Measurements from ENCODE around the gene HFM1. TPM values are rescaled to one million over a fixed set of nuclear protein-coding genes. Genes with fewer than 3 reads are reported as not detected.

Gene HFM1
- total RNA-seq, 1 experiment from 2014 or later: 0.39 TPM

DNA sequence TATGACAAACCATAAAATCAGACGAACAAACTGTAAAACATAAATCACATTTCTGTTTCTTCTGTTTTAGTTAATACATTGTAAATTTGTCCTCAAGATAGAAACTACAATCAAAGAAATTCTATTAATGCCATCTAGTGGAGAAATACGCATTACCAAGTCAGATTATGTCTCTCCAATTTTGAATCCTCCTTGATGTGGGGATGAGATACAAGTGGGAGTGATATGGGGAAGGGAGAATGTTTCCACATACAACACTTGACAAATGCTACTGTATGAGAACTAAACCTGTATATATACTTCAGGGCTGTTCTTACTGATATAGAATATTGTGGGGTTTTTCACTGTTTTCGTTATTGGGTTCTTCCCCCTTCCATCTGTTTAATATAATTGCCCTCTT, 2.6 kb downstream of the HFM1 start:
- in situ Hi-C loops (cut with HindIII; ENCODE audit: low pct_unique_long_range_greater_than_20kb, low sequenced_read_pairs) (no loop called here), intact Hi-C loops (cut with micrococcal nuclease; ENCODE audit: unreplicated experiment) (loop anchor here (1.0 to 5.0 kb wide), 2 partner anchors 120 to 235 kb away; no protein-coding TSS in a partner anchor)
- CTCF ChIA-PET: no interaction called here
- Histone ChIP-seq H3K4me3 (ENCODE audit: low read depth in 2 of 2, low read length in 2 of 2) (no peak overlapping the region), H3K27ac (ENCODE audit: low read length) (no peak overlapping the region), H3K4me1 (ENCODE audit: control insufficient read depth, insufficient read depth, low read length) (peaks cover 3% of the 10 kb centered on the region; the same call in 1 of the 2 replicates), H3K27me3 (ENCODE audit: control insufficient read depth, insufficient read depth, low read length) (peaks cover 15% of the 10 kb centered on the region), H3K9me3 (ENCODE audit: control insufficient read depth, insufficient read depth, low read depth, low read length) (no peaks in the 10 kb centered on the region), H3K36me3 (ENCODE audit: control insufficient read depth, insufficient read depth, low read length) (no peaks in the 10 kb centered on the region)
- BruUV-seq (replicated peaks): no TSS peak
- TF ChIP-seq POLR2AphosphoS5 (IDR thresholded peaks at IDR 0.05; ENCODE audit: low read depth, low read length) (no peak), SIN3A (IDR thresholded peaks at IDR 0.05; ENCODE audit: borderline replicate concordance, insufficient read depth, low read depth, low read length) (no peak), TCF7L2 (IDR thresholded peaks at IDR 0.05; ENCODE audit: low read depth, low read length) (no peak)
- TF ChIP-seq, protein P1, sequence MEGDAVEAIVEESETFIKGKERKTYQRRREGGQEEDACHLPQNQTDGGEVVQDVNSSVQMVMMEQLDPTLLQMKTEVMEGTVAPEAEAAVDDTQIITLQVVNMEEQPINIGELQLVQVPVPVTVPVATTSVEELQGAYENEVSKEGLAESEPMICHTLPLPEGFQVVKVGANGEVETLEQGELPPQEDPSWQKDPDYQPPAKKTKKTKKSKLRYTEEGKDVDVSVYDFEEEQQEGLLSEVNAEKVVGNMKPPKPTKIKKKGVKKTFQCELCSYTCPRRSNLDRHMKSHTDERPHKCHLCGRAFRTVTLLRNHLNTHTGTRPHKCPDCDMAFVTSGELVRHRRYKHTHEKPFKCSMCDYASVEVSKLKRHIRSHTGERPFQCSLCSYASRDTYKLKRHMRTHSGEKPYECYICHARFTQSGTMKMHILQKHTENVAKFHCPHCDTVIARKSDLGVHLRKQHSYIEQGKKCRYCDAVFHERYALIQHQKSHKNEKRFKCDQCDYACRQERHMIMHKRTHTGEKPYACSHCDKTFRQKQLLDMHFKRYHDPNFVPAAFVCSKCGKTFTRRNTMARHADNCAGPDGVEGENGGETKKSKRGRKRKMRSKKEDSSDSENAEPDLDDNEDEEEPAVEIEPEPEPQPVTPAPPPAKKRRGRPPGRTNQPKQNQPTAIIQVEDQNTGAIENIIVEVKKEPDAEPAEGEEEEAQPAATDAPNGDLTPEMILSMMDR (IDR thresholded peaks at IDR 0.05): peak; percentile 69; the same call in 1 of the 2 replicates
- TF ChIP-seq, protein P2, sequence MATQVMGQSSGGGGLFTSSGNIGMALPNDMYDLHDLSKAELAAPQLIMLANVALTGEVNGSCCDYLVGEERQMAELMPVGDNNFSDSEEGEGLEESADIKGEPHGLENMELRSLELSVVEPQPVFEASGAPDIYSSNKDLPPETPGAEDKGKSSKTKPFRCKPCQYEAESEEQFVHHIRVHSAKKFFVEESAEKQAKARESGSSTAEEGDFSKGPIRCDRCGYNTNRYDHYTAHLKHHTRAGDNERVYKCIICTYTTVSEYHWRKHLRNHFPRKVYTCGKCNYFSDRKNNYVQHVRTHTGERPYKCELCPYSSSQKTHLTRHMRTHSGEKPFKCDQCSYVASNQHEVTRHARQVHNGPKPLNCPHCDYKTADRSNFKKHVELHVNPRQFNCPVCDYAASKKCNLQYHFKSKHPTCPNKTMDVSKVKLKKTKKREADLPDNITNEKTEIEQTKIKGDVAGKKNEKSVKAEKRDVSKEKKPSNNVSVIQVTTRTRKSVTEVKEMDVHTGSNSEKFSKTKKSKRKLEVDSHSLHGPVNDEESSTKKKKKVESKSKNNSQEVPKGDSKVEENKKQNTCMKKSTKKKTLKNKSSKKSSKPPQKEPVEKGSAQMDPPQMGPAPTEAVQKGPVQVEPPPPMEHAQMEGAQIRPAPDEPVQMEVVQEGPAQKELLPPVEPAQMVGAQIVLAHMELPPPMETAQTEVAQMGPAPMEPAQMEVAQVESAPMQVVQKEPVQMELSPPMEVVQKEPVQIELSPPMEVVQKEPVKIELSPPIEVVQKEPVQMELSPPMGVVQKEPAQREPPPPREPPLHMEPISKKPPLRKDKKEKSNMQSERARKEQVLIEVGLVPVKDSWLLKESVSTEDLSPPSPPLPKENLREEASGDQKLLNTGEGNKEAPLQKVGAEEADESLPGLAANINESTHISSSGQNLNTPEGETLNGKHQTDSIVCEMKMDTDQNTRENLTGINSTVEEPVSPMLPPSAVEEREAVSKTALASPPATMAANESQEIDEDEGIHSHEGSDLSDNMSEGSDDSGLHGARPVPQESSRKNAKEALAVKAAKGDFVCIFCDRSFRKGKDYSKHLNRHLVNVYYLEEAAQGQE (IDR thresholded peaks at IDR 0.05; ENCODE audit: insufficient read depth in 1 of 2, low read depth in 2 of 2, low read length in 1 of 2): no peak
- DNase-seq (ENCODE audit: low read depth, low spot score) (peak; percentile 10), ATAC-seq (no peak)
- POLR2A ChIA-PET: no interaction called here

DNA sequence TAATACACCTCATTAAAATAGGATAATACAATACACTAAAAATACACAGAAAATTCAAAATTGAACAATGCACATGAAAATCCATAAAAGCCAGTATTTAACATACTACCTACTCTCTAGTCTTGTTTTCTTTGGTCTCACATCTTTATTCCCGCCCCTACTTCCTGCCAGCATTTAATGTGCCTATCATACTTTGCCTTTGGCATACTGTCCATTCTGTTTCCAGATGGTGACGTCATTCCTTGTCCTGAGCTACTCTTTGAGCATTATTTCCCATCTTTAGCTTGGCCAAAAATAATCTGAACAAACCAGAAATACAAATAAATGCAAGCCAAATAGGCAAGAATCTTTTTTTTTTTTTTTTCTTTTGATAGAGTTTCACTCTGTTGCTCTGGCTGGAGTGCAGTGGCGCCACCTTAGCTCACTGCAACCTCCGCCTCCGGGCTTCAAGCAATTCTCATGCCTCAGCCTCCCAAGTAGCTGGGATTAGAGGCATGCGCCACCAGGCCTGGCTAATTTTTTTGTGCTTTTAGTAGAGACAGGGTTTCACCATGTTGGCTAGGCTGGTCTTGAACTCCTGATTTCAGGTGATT, 4.4 kb downstream of the HFM1 start:
- in situ Hi-C loops (cut with HindIII; ENCODE audit: low pct_unique_long_range_greater_than_20kb, low sequenced_read_pairs): no loop called here
- DNase-seq (ENCODE audit: low read depth, low spot score): no peak

More for the DNA sequence above, 4.4 kb downstream of the HFM1 start:
- BruUV-seq (replicated peaks): no TSS peak
- Histone ChIP-seq H3K27me3 (ENCODE audit: control insufficient read depth, insufficient read depth, low read length) (peaks cover 13% of the 10 kb centered on the region), H3K9me3 (ENCODE audit: control insufficient read depth, insufficient read depth, low read depth, low read length) (no peaks in the 10 kb centered on the region), H3K4me1 (ENCODE audit: control insufficient read depth, insufficient read depth, low read length) (peaks cover 3% of the 10 kb centered on the region; the same call in 1 of the 2 replicates), H3K4me3 (ENCODE audit: low read depth in 2 of 2, low read length in 2 of 2) (no peak overlapping the region), H3K36me3 (ENCODE audit: control insufficient read depth, insufficient read depth, low read length) (no peaks in the 10 kb centered on the region), H3K27ac (ENCODE audit: low read length) (no peak overlapping the region)
- ChIA-PET POLR2A (no interaction called here), CTCF (interaction anchor here (0.7 kb wide), 1 partner anchor 129 kb away, joined by 11 read pairs; no protein-coding TSS in a partner anchor)
- no peak for TF ChIP-seq SIN3A (IDR thresholded peaks at IDR 0.05; ENCODE audit: borderline replicate concordance, insufficient read depth, low read depth, low read length)
- no peak for TF ChIP-seq POLR2AphosphoS5 (IDR thresholded peaks at IDR 0.05; ENCODE audit: low read depth, low read length)
- no peak for TF ChIP-seq TCF7L2 (IDR thresholded peaks at IDR 0.05; ENCODE audit: low read depth, low read length)
- TF ChIP-seq, protein P1 (IDR thresholded peaks at IDR 0.05): peak; percentile 22
- no peak for ATAC-seq
- intact Hi-C loops (cut with micrococcal nuclease; ENCODE audit: unreplicated experiment): loop anchor here (5.0 kb wide), 1 partner anchor 233 kb away; no protein-coding TSS in a partner anchor
